Keratinocyte (primary cell): ENCODE measurements around the gene RNU7-1. TPM values are rescaled to one million over a fixed set of nuclear protein-coding genes. Genes with fewer than 3 reads are reported as not detected.

ENCODE experiments used
- DNase-seq: peaks from one replicate; pipeline ENCODE4 v3.0.0-alpha.2; 2011; ENCODE audit warnings: low read depth, missing footprints, low spot score
- FAIRE-seq: peaks from 2 replicates; lab custom pipeline; 2011; peaks lifted over from hg19 to GRCh38; lab: Jason Lieb, UNC
- H2AFZ ChIP-seq: 2 replicates; pipeline ENCODE4 v1.6.0; 2012; ENCODE audit warnings: low read length, control low read depth, inconsistent platforms; ENCODE audit not compliant: control insufficient read depth
- H3K27ac ChIP-seq: 2 replicates; pipeline ENCODE4 v1.5.1; 2011; ENCODE audit warnings: low read length; ENCODE audit not compliant: control insufficient read depth, insufficient read depth
- H3K27me3 ChIP-seq: 3 replicates; pipeline ENCODE4 v1.6.0; 2011; ENCODE audit warnings: low read length; ENCODE audit not compliant: control insufficient read depth, insufficient read depth; ENCODE audit errors: extremely low read depth
- H3K36me3 ChIP-seq, 2 experiments: 2 replicates in 1 of 2; 3 replicates in 1 of 2; pipeline ENCODE4 v1.5.1; 2011; ENCODE audit warnings: low read length in 2 of 2, mild to moderate bottlenecking in 1 of 2; ENCODE audit not compliant: control insufficient read depth in 2 of 2, insufficient read depth in 2 of 2; ENCODE audit errors: extremely low read depth in 1 of 2
- H3K4me1 ChIP-seq: 3 replicates; pipeline ENCODE4 v1.5.1; 2011; ENCODE audit warnings: low read length; ENCODE audit not compliant: control insufficient read depth, insufficient read depth; ENCODE audit errors: extremely low read depth
- H3K4me2 ChIP-seq: 3 replicates; pipeline ENCODE4 v1.6.0; 2011; ENCODE audit warnings: low read depth, low read length; ENCODE audit not compliant: control insufficient read depth, insufficient read depth; ENCODE audit errors: extremely low read depth
- H3K4me3 ChIP-seq, 3 experiments: fragments of 200-600 bp in 1 of 3; sonication (generic) in 1 of 3; 2 replicates in 2 of 3; 3 replicates in 1 of 3; pipeline ENCODE4 v1.5.1; 2011 to 2016; ENCODE audit warnings: low read length in 3 of 3, mild to moderate bottlenecking in 3 of 3, control low read depth in 2 of 3, inconsistent platforms in 1 of 3, low read depth in 1 of 3, mixed read lengths in 1 of 3, mixed run types in 1 of 3, moderate library complexity in 1 of 3; ENCODE audit not compliant: control insufficient read depth in 2 of 3, insufficient read depth in 2 of 3; ENCODE audit errors: extremely low read depth in 1 of 3
- H3K79me2 ChIP-seq: 2 replicates; pipeline ENCODE4 v1.6.0; 2012; ENCODE audit warnings: low read length; ENCODE audit not compliant: control insufficient read depth, insufficient read depth
- H3K9ac ChIP-seq: 3 replicates; pipeline ENCODE4 v1.6.0; 2011; ENCODE audit warnings: low read length; ENCODE audit not compliant: control insufficient read depth, insufficient read depth; ENCODE audit errors: extremely low read depth
- H3K9me1 ChIP-seq: 3 replicates; pipeline ENCODE4 v1.6.0; 2011; ENCODE audit warnings: low read length; ENCODE audit not compliant: control insufficient read depth, insufficient read depth; ENCODE audit errors: extremely low read depth
- H3K9me3 ChIP-seq: 2 replicates; pipeline ENCODE4 v1.5.1; 2012; ENCODE audit warnings: low read depth, low read length; ENCODE audit not compliant: control insufficient read depth
- H4K20me1 ChIP-seq: 3 replicates; pipeline ENCODE4 v1.6.0; 2011; ENCODE audit warnings: low read length; ENCODE audit not compliant: control insufficient read depth, insufficient read depth; ENCODE audit errors: extremely low read depth
- CTCF ChIP-seq, 3 experiments: IDR thresholded peaks in 1 of 3; conservative IDR thresholded peaks in 1 of 3; optimal IDR thresholded peaks in 1 of 3; 2 replicates in 2 of 3; 3 replicates in 1 of 3; pipeline versions ENCODE3 to v1.5.1; 2011; ENCODE audit warnings: low read length in 3 of 3, mild to moderate bottlenecking in 3 of 3, moderate library complexity in 2 of 3, control low read depth in 1 of 3, inconsistent platforms in 1 of 3; ENCODE audit not compliant: insufficient read depth in 2 of 3; ENCODE audit errors: extremely low read depth in 1 of 3
- EZH2 ChIP-seq: IDR thresholded peaks from one replicate; pipeline ENCODE4 v1.6.1; 2012; ENCODE audit warnings: inconsistent platforms, mild to moderate bottlenecking, low read length, moderate library complexity
- dilution Hi-C: fragments of 300-500 bp; cut with MboI; formaldehyde crosslinking; loops from one replicate; pipeline ENCODE4 v1.7.0; 2020; ENCODE audit warnings: low sequenced_read_pairs; ENCODE audit not compliant: extremely low pct_ligation_motif_present
- polyA plus RNA-seq, 5 experiments: library from polyadenylated mRNA; depleted of rRNA in 3 of 5; stranded (reverse) in 3 of 5; stranded (forward) in 1 of 5; unstranded in 1 of 5; fragments of >200 nt; gene quantifications; 1 replicate in 1 of 5; 2 replicates in 3 of 5; 3 replicates in 1 of 5; pipeline versions ENCODE4 v1.2.1 to v1.2.3, GENCODE V29; 2011 to 2012; ENCODE audit warnings: missing spikeins in 2 of 5, low read depth in 1 of 5, low replicate concordance in 1 of 5

The RNU7-1 gene
- polyA plus RNA-seq, 1 donor (not counting 4 experiments of a cell fraction or from before 2014, with no cell fraction given): not detected

- H2AFZ ChIP-seq: no peak overlapping the region
- DNase-seq (no peak), FAIRE-seq (no peak)
- no peaks in the 10 kb centered on the region for H4K20me1 ChIP-seq
- H3K79me2 ChIP-seq: no peaks in the 10 kb centered on the region
- no peak for TF ChIP-seq EZH2
- no peak for TF ChIP-seq CTCF (optimal IDR thresholded peaks at IDR 0.05 in 1 of 3, IDR thresholded peaks at IDR 0.05 in 1 of 3, conservative IDR thresholded peaks at IDR 0.05 in 1 of 3; ENCODE audit: extremely low read depth in 1 of 3, insufficient read depth in 2 of 3, low read length in 3 of 3)
- no peaks in the 10 kb centered on the region for H3K9me1 ChIP-seq
- H3K4me1 ChIP-seq: peaks cover 5% of the 10 kb centered on the region
- H3K36me3 ChIP-seq: no peaks in the 10 kb centered on the region
- H3K4me3 ChIP-seq: no peak overlapping the region
- H3K27ac ChIP-seq: no peak overlapping the region
- H3K4me2 ChIP-seq: no peak overlapping the region
- no peaks in the 10 kb centered on the region for H3K9me3 ChIP-seq
- H3K27me3 ChIP-seq: peaks cover 5% of the 10 kb centered on the region
- no peak overlapping the region for H3K9ac ChIP-seq
- dilution Hi-C loops: no loop called here
Measured at GRCh38 chr12:6909421-6910145, 34.0 kb upstream of the RNU7-1 start.

GRCh38 chr12:6912164-6912935 is 31.3 kb upstream of the RNU7-1 start:
- peaks cover 16% of the 10 kb centered on the region for H3K27me3 ChIP-seq
- TF ChIP-seq EZH2 (no peak), CTCF (optimal IDR thresholded peaks at IDR 0.05 in 1 of 3, IDR thresholded peaks at IDR 0.05 in 1 of 3, conservative IDR thresholded peaks at IDR 0.05 in 1 of 3; ENCODE audit: extremely low read depth in 1 of 3, insufficient read depth in 2 of 3, low read length in 3 of 3) (no peak)
- no peak overlapping the region for H2AFZ ChIP-seq
- H3K4me2 ChIP-seq: no peak overlapping the region
- no peaks in the 10 kb centered on the region for H3K36me3 ChIP-seq
- no peaks in the 10 kb centered on the region for H3K9me1 ChIP-seq
- H3K79me2 ChIP-seq: no peaks in the 10 kb centered on the region
- H3K4me3 ChIP-seq: no peak overlapping the region
- H4K20me1 ChIP-seq: no peaks in the 10 kb centered on the region
- no peak overlapping the region for H3K27ac ChIP-seq
- FAIRE-seq: no peak
- no peaks in the 10 kb centered on the region for H3K4me1 ChIP-seq
- dilution Hi-C loops: no loop called here
- no peak overlapping the region for H3K9ac ChIP-seq
- DNase-seq: no peak
- H3K9me3 ChIP-seq: no peaks in the 10 kb centered on the region
